ENCODE data around the gene APPBP2.
"Not testable (repeated sequence)": the region's sequence is repeated elsewhere in the genome, so short reads cannot be mapped to it uniquely, and the experiment has no call there.

APPBP2 gene

DNA sequence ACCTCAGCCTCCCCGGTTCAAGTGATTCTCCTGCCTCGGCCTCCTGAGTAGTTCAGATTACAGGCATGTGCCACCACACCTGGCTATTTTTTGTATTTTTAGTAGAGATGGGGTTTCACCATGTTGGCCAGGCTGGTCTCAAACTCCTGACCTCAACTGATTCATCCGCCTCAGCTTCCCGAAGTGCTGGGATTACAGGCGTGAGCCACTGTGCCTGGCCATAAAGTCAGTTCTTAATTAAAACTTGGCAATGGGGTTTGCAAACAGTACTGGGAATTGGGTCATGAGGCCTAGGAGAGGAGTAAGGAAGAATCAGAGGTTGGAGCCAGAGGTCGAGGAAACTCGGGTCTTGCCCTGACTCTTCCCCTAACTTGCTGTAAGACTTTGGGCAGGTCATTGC lies 95.5 kb downstream of the APPBP2 start:
- not testable (repeated sequence) for H3K36me3 ChIP-seq (ENCODE audit: control insufficient read depth, insufficient read depth, low read length, severe bottlenecking); H3K9me3 ChIP-seq (ENCODE audit: control insufficient read depth, low read length); DNase-seq (ENCODE audit: low read depth); H3K4me1 ChIP-seq (ENCODE audit: control insufficient read depth, insufficient read depth, low read length); H3K27me3 ChIP-seq (replicated peaks; ENCODE audit: control insufficient read depth, insufficient read depth, low read length); H3K4me3 ChIP-seq (ENCODE audit: low read length); H3K9ac ChIP-seq (ENCODE audit: low read length)

DNA sequence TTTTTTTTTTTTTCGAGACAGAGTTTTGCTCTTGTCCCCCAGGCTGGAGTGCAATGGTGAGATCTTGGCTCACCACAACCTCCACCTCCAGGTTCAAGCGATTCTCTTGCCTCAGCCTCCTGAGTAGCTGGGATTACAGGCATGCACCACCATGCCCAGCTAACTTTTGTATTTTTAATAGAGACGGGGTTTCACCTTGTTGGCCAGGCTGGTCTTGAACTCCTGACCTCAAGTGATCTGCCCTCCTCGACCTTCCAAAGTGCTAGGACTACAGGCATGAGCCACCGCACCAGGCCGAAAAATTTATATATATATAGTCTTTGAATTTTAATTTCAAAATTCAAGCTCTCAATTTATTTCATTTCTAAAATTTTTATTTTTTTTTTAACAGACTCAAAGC lies 97.6 kb downstream of the APPBP2 start:
- H3K4me1 ChIP-seq (ENCODE audit: control insufficient read depth, insufficient read depth, low read length); H3K4me3 ChIP-seq (ENCODE audit: low read length); H3K27me3 ChIP-seq (replicated peaks; ENCODE audit: control insufficient read depth, insufficient read depth, low read length); H3K9ac ChIP-seq (ENCODE audit: low read length); H3K36me3 ChIP-seq (ENCODE audit: control insufficient read depth, insufficient read depth, low read length, severe bottlenecking); H3K9me3 ChIP-seq (ENCODE audit: control insufficient read depth, low read length); DNase-seq (ENCODE audit: low read depth): not testable (repeated sequence)

DNA sequence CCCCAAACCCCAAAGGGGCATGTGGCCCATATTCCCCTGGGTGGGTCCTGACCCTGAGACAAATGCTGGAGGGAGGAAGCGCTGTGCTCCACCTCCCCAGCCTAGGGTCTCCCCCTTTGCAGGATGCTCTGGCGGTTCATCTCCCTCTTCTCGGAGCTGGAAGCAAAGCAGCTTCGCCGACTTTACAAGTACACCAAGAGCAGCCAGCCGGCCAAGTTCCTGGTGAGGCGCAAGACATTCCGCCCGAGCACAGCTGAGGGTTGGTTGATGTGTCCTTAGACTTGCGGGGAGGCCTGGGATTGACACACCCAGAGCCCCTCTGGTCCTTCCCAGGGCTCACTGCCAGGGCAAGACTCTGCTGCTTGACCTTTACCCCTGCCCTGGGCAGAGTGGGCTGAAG lies 99.4 kb downstream of the APPBP2 start:
- Histone ChIP-seq H3K27me3 (replicated peaks; ENCODE audit: control insufficient read depth, insufficient read depth, low read length) (no peaks in the 10 kb centered on the region), H3K36me3 (ENCODE audit: control insufficient read depth, insufficient read depth, low read length, severe bottlenecking) (no peaks in the 10 kb centered on the region), H3K9ac (ENCODE audit: low read length) (no peak overlapping the region), H3K9me3 (ENCODE audit: control insufficient read depth, low read length) (no peaks in the 10 kb centered on the region), H3K4me3 (ENCODE audit: low read length) (no peak overlapping the region), H3K4me1 (ENCODE audit: control insufficient read depth, insufficient read depth, low read length) (peaks cover 10% of the 10 kb centered on the region)
- no peak for DNase-seq (ENCODE audit: low read depth)

DNA sequence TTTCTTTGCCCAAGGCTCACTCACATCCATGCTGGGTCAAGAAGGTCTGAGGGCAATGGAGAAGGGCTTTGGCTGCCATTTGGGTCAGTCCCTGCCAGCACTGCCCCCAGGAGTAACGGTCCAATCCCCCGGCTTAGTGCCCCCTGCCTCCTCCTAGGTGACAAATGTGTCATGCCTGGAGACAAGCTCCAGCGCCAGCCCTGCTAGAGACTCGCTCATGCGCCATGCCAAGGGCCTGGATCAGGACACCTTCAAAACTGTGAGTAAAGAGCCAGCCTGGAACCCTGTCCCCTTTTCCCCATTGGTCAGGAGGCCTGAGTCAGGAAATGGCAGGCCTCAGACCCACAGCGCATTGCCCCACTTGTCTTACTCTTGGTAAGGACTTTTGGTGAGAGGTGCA lies 100.4 kb downstream of the APPBP2 start:
- DNase-seq (ENCODE audit: low read depth): no peak
- no peaks in the 10 kb centered on the region for H3K9me3 ChIP-seq (ENCODE audit: control insufficient read depth, low read length)
- H3K4me1 ChIP-seq (ENCODE audit: control insufficient read depth, insufficient read depth, low read length): peaks cover 14% of the 10 kb centered on the region

DNA sequence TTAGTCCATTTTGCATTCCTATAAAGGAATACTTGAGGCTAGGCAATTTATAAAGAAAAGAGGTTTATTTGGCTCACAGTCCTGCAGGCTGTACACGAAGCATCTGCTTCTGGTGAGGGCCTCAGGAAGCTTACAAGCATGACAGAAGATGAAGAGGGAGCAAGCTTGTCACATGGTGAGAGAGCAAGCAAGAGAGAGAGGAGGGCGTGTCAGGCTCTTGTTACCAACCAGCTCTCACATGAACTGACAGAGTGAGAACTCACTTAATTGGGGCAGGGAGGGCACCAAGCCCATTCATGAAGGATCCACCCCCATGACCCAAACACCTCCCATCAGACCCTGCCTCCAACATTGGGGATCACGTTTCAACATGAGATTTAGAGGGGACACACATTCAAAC lies 102.2 kb downstream of the APPBP2 start:
- Histone ChIP-seq H3K27me3 (replicated peaks; ENCODE audit: control insufficient read depth, insufficient read depth, low read length) (no peaks in the 10 kb centered on the region), H3K9me3 (ENCODE audit: control insufficient read depth, low read length) (no peaks in the 10 kb centered on the region), H3K9ac (ENCODE audit: low read length) (no peak overlapping the region), H3K4me3 (ENCODE audit: low read length) (no peak overlapping the region), H3K36me3 (ENCODE audit: control insufficient read depth, insufficient read depth, low read length, severe bottlenecking) (no peaks in the 10 kb centered on the region), H3K4me1 (ENCODE audit: control insufficient read depth, insufficient read depth, low read length) (peaks cover 14% of the 10 kb centered on the region)
- no peak for DNase-seq (ENCODE audit: low read depth)

More for the DNA sequence above, 100.4 kb downstream of the APPBP2 start:
- Histone ChIP-seq H3K4me3 (ENCODE audit: low read length) (no peak overlapping the region), H3K9ac (ENCODE audit: low read length) (no peak overlapping the region), H3K36me3 (ENCODE audit: control insufficient read depth, insufficient read depth, low read length, severe bottlenecking) (no peaks in the 10 kb centered on the region), H3K27me3 (replicated peaks; ENCODE audit: control insufficient read depth, insufficient read depth, low read length) (no peaks in the 10 kb centered on the region)

DNA sequence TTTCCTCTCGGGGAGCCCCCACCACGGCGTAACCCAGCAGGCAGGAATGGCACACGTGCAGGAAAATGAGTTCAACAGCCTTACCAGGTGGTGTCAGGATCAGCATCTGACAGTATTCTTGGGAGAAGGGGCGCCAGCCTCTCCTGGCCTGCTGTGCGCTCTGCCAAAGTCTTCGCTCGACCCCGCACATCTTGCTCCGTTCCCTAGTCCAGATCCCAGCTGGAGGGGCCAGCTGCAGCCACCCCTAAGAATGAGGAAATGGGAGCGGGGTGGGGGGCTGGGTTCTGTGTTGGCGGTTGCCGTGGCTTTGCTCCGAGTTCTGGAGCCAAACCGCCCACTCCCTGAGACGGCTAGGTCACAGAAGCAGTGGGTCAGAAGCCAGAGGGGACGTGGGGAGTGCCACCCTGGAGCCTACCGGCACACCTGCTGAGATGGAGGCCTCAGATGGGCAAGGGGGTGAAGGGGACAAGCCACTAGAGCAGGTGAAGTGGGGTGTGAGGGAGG lies 103.8 kb downstream of the APPBP2 start, which contains the start of gene CHCT1:
Gene CHCT1 (plus strand): TSS at position 328 of the 504 bp plus-strand sequence. CDS start 104 bp downstream, at position 432.
- Histone ChIP-seq H3K4me3 (ENCODE audit: low read length) (peak within 1 kb of the TSS; percentile 76), H3K9me3 (ENCODE audit: control insufficient read depth, low read length) (no peaks in the 10 kb centered on the region)
- no peak for DNase-seq (ENCODE audit: low read depth)

DNA sequence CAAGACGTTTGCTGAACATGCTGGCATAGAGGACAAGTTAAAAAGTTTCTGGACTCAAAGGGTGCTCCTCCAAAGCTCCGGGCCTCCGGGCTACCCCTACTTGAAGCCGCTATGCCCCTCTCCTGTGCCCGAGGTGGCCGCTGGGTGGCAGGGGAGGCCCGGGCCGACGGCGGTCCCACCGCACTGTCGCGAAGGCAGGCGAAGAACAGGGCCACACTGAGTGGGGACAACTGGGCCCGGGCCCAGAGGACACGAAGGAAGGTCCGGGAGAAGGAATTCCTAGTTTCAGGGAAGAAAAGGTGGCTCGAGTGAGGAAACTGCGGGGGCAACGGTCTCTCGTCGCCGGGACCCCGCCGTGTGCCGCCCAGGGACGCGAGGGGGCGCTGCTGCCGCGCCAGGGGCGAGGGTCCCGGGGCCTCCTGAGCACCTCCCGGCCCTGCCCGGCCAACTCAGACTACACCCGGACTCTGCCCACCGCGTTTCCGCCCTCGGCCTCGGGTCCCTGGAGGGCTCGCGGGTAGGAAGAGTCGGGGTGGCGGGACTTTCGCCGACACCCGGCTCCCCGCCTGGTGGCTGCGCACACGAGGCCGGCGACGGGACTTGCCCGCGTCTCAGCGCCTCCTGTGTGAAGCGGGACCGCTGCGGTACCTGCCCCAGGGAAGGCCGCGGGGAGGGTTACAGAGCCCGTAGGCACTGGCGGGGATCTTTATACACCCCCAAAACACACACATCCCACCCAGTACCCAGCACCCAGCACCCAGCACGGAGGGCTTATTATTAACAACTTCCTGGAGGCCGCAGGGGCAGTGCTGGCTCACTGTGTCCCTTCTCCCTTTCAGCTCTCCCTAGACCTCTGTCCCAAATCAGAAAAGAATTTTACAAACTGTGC lies 104.5 kb downstream of the APPBP2 start:
- Histone ChIP-seq H3K9ac (ENCODE audit: low read length) (peak overlapping the region; percentile 80), H3K4me1 (ENCODE audit: control insufficient read depth, insufficient read depth, low read length) (peaks cover 14% of the 10 kb centered on the region), H3K4me3 (ENCODE audit: low read length) (peak overlapping the region; percentile 76), H3K9me3 (ENCODE audit: control insufficient read depth, low read length) (no peaks in the 10 kb centered on the region), H3K27me3 (replicated peaks; ENCODE audit: control insufficient read depth, insufficient read depth, low read length) (no peaks in the 10 kb centered on the region), H3K36me3 (ENCODE audit: control insufficient read depth, insufficient read depth, low read length, severe bottlenecking) (no peaks in the 10 kb centered on the region)
- DNase-seq (ENCODE audit: low read depth): peak; percentile 82

More for the DNA sequence above, 103.8 kb downstream of the APPBP2 start, which contains the start of gene CHCT1:
- H3K36me3 ChIP-seq (ENCODE audit: control insufficient read depth, insufficient read depth, low read length, severe bottlenecking): no peaks in the 10 kb centered on the region
- no peaks in the 10 kb centered on the region for H3K27me3 ChIP-seq (replicated peaks; ENCODE audit: control insufficient read depth, insufficient read depth, low read length)
- H3K9ac ChIP-seq (ENCODE audit: low read length): peak within 1 kb of the TSS; percentile 80
- H3K4me1 ChIP-seq (ENCODE audit: control insufficient read depth, insufficient read depth, low read length): peaks cover 14% of the 10 kb centered on the region

DNA sequence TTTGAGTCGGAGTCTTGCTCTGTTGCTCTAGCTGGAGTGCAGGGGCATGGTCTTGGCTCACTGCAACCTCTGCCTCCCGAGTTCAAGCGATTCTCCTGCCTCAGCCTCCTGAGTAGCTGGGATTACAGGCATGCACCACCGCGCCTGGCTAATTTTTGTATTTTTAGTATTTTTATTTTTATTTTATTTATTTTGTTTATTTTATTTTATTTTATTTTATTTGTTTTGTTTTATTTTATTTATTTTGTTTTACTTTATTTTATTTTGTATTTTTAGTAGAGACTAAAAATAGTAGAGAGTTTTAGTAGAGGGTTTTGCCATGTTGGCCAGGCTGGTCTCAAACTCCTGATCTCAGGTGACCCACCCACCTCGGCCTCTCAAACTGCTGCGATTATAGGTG lies 106.2 kb downstream of the APPBP2 start:
- not testable (repeated sequence) for H3K27me3 ChIP-seq (replicated peaks; ENCODE audit: control insufficient read depth, insufficient read depth, low read length); H3K9ac ChIP-seq (ENCODE audit: low read length); H3K36me3 ChIP-seq (ENCODE audit: control insufficient read depth, insufficient read depth, low read length, severe bottlenecking); H3K9me3 ChIP-seq (ENCODE audit: control insufficient read depth, low read length); H3K4me3 ChIP-seq (ENCODE audit: low read length); DNase-seq (ENCODE audit: low read depth)
- peaks cover 14% of the 10 kb centered on the region for H3K4me1 ChIP-seq (ENCODE audit: control insufficient read depth, insufficient read depth, low read length)

DNA sequence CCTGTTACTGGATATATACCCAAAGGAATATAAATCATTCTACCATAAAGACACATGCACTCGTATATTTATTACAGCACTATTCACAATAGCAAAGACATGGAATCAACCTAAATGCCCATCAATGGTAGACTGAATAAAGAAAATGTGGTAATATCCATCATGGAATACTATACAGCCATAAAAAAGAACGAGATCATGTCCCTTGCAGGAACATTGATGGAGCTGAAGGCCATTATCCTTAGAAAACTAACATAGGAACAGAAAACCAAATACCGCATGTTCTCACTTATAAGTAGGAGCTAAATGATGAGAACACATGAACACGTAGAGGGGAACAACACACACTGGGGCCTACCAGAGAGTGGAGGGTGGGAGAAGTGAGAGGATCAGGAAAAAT lies 107.0 kb downstream of the APPBP2 start:
- not testable (repeated sequence) for H3K9ac ChIP-seq (ENCODE audit: low read length); H3K4me1 ChIP-seq (ENCODE audit: control insufficient read depth, insufficient read depth, low read length); H3K9me3 ChIP-seq (ENCODE audit: control insufficient read depth, low read length); H3K27me3 ChIP-seq (replicated peaks; ENCODE audit: control insufficient read depth, insufficient read depth, low read length); DNase-seq (ENCODE audit: low read depth); H3K4me3 ChIP-seq (ENCODE audit: low read length); H3K36me3 ChIP-seq (ENCODE audit: control insufficient read depth, insufficient read depth, low read length, severe bottlenecking)

DNA sequence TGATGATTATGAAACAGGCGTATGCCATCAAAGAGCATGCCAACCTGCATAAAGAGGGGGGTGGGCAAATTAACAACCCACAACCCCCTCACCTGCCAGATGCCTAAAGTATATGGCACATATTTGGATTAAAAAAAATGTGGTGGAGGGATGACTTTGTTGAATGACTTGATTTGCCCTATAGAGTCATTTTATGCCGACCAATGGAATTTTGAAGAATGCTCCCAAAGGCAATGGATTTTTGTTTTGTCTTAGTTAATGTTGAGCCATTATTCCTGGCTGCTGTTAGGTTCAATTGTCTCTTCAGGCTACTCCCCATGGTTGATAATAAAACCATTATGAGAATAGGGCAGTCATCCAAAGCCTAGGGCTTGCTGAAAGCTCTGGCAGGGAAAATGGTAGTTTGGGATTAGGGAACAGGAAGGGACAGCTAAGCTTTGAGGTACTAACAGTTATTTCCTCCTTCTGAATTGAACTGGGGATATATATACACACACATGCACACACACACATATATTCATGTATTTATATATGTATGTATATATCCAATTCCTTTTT lies 109.6 kb downstream of the APPBP2 start:
- Histone ChIP-seq H3K36me3 (ENCODE audit: control insufficient read depth, insufficient read depth, low read length, severe bottlenecking) (no peaks in the 10 kb centered on the region), H3K9ac (ENCODE audit: low read length) (no peak overlapping the region), H3K9me3 (ENCODE audit: control insufficient read depth, low read length) (no peaks in the 10 kb centered on the region), H3K4me3 (ENCODE audit: low read length) (no peak overlapping the region), H3K27me3 (replicated peaks; ENCODE audit: control insufficient read depth, insufficient read depth, low read length) (no peaks in the 10 kb centered on the region), H3K4me1 (ENCODE audit: control insufficient read depth, insufficient read depth, low read length) (peaks cover 5% of the 10 kb centered on the region)
- no peak for DNase-seq (ENCODE audit: low read depth)

DNA sequence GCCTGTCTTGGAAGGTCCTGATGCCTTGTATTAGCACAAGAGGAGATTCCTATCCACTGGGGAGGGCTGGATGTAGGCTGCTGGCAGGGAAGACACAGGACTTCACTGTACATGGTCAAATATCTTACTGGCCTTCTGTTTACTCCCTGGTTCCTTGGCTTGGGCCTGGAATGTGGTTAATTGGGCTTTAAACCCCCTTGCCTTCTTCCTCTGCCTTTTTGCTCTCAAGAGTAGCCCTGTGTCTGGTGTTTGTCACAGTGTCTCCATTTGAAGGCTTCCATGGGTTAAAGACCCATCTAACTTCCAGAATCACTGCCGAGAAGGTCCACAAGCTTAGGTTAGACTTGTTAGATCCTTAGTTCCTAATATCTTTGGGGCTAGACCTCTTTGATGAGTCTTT lies 110.9 kb downstream of the APPBP2 start:
- no peak for DNase-seq (ENCODE audit: low read depth)
- Histone ChIP-seq H3K4me3 (ENCODE audit: low read length) (no peak overlapping the region), H3K9ac (ENCODE audit: low read length) (no peak overlapping the region), H3K36me3 (ENCODE audit: control insufficient read depth, insufficient read depth, low read length, severe bottlenecking) (no peaks in the 10 kb centered on the region), H3K4me1 (ENCODE audit: control insufficient read depth, insufficient read depth, low read length) (no peaks in the 10 kb centered on the region), H3K9me3 (ENCODE audit: control insufficient read depth, low read length) (no peaks in the 10 kb centered on the region), H3K27me3 (replicated peaks; ENCODE audit: control insufficient read depth, insufficient read depth, low read length) (no peaks in the 10 kb centered on the region)

Data from adipocyte (in vitro differentiated cells).